A673 (cell line): ENCODE data around the gene LATS2.

Source experiments
- CTCF ChIP-seq: fragments of 300-800, 200-600 bp; sonication (generic); conservative IDR thresholded peaks from 2 replicates; pipeline ENCODE4 v1.5.1; 2017; ENCODE audit warnings: low read depth, mild to moderate bottlenecking, antibody characterized with exemption, low read length, moderate library complexity, mixed read lengths
- EZH2 ChIP-seq: fragments of 200-600 bp; sonication (generic); IDR thresholded peaks from 2 replicates; pipeline ENCODE4 v1.6.1; 2017; ENCODE audit warnings: borderline replicate concordance, low read depth, mild to moderate bottlenecking, mixed read lengths, antibody characterized with exemption, low read length; ENCODE audit not compliant: poor library complexity, severe bottlenecking

- TF ChIP-seq CTCF (no peak), EZH2 (no peak)
Measured at GRCh38 chr13:21033856-21034602, 27.4 kb downstream of the LATS2 start.
